T-helper 1 cell treated with Interleukin-12 subunit alpha and Interleukin-12 subunit beta and Interleukin-4 antibody, amounts not matched to agents 30 ng/mL and 1 ng/mL, for 36 hours (primary cell): Measurements from ENCODE around the gene BCKDK. TPM values are rescaled to one million over a fixed set of nuclear protein-coding genes. Genes with fewer than 3 reads are reported as not detected.
"Not testable (repeated sequence)": the region's sequence is repeated elsewhere in the genome, so short reads cannot be mapped to it uniquely, and the experiment has no call there.

ENCODE experiments used
- intact Hi-C: fragments of 100-400 bp; cut with micrococcal nuclease; formaldehyde crosslinking; loops from one replicate; pipeline ENCODE4 v1.15.1; 2024
- total RNA-seq: library from RNA; stranded (reverse); gene quantifications from 2 replicates; pipeline ENCODE4 v1.2.3, GENCODE V29; 2022

BCKDK gene
- total RNA-seq, 1 donor from 2014 or later: 24.6 TPM

DNA sequence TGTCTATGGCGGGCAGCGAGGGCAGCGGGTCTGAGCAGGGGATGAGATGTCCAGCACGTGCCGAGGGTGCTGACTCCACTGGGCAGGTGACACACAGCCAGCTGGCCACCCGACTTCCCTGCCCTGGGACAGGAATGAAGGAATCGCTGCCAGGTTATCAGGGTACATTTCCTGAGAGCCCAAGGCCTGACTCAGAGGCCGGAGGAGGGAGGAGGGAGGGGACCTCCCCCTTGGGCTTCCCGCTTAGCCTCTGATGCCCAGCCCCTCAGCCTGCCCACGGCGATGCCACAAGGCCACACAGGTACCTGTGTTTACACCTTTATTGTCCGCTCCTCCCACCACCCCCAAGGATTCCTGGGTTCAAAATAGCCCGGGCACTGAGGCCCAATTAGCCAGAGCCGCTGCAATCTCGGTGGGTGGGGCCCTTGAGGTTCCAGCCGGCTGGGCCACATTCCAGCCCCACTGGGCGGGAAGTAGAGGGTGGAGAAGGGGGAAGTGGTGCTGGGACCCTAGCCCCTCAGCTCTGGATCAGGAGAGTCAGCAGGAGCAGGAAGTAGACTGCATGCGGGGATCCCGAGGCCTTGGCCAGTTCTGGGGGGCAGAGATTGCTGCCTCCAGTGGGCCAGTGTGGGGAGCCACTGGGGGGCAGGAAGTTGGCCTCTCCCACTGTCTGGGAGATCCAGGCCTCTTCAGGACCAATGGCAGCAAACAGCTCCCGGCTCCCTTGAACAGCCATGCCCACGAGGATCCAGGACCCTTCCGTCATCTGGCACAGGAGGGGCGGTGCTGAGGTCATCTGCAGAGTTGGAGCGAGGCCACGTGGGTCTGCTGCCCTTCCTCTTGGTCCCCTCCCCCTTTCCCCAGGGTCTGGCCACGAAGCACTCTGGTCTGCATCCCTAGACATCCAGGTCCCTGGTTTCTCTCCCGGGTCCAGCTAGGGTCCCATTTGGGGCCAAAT is 30.7 kb downstream of the BCKDK start:
- intact Hi-C loops: no loop called here

DNA sequence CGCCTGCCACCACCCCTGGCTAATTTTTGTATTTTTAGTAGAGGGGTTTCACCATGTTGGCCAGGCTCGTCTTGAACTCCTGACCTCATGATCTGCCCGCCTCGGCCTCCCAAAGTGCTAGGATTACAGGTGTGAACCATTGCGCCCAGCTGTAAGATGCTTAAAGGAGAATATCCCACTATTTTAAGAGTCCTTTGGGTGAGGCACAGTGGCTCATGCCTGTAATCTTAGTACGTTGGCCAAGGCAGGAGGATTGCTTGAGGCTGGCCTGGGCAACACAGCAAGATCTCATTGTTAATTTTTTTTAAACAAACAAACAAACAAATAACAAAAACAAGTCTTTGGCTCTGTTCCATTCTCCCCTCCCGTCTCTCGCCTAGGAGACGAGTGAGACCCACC is 32.9 kb downstream of the BCKDK start:
- intact Hi-C loops: loop anchor here (5.0 kb wide), 1 partner anchor 301 kb away; the partner anchor contains the start of gene ZNF843

DNA sequence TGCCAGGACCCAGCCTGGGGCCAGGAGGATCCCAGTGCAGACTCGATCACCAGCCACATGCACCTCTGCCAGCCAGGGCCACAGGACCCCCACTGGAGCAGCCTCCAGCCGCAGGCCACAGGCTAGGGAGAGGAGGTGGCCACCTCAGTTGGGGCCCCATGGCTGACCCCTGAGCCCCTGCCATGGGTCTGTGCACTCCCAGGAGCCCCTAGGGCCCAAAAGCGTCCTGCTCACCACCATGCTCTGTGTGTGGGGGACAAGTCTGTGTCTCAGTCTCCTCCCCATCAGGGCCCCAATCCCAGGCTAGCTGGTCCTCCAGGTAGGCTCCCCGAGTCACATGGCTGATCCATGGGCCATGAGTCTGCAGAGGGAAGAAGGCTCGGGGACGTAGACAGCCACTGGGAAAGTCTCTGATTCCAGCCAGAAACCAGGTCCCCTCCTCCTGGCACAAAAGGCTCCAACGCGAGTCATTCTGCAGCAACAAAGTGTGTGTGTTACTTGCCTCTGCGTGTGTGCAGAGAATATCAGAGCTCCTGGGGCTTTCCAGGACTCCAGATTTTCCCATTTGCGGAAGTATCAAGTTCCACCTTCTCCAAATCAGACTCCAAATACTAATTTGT is 33.4 kb downstream of the BCKDK start:
- intact Hi-C loops: loop anchor here (1.0 to 5.0 kb wide), 18 partner anchors 18 to 728 kb away; partner anchors contain the start of genes ARMC5, BCKDK, CFAP119 and FBXL19

DNA sequence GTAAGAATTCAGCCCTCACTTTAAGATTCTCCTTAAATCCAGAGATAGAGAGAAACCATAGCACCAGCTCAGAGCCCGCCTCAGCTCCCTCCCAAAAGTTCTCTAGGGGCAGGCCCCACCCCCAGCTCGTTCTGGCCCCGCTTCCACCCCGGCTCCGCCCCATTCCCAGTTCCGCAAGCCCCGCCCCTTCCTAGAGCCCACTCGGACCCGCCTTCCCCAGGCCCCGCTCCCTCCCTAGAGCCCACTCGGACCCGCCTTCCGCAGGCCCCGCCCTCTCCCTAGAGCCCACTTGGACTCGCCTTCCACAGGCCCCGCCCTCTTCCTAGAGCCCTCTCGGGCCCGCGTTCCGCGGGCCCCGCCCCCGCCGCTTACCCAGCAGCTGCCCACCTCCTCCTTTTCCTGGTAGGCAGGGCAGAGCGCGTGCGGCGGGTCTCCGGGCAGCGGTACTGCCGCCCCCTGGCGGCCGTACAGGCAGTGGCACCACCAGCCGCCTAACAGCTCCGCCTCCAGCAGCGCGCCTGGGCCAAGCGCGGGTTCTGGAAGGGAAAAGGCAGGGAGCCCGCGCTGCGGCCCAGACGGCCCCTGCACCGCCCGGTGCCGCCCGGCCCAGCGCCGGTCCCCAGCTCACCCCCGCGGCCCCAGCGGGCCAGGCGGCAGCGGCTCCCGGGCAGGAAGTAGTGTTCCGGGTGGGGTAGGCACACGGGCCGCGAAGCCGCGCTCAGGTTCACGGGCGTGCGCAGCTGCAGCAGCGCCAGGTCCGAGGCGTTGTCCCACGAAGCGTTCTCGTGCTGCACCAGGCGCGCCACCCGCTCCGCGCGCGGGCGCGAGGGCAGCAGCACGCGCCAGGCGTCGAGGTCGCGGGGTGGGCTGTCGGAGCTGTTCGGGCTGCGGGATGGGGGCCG is 34.2 kb downstream of the BCKDK start:
- intact Hi-C loops: loop anchor here (1.0 to 5.0 kb wide), 18 partner anchors 17 to 727 kb away; partner anchors contain the start of genes ARMC5, BCKDK, CFAP119 and FBXL19

DNA sequence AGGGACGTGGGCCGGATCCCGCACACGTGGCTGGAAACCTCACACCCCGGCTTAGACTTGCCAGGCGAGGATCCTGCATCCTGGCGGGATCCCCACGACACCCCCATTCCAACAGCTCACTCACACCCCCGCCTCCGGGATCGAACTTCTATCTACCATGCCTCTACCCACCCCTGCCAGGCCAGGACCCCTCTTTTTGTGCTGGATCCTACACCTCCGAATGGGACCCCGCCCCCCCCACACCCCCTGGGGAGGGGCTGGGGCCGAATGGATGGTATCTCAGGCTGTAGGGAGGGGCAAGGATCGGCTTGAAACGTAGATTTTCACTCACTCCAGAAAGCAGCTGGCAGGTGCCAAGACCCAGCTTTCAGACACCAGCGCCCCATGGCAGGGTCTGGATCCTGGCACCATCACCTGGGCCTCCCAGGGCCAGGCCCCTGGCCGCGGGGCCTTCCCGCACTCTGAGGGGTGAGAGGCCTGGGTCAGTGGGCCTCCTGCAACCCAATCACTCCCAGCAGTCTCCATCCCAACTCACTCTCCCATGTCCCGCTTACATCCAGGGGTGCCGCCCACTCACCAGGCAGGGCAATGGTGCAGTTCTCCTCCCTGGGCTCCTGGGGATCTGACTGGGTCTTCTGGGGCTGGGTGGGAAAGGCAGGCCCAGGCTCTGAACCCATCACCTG is 35.0 kb downstream of the BCKDK start:
- intact Hi-C loops: loop anchor here (2.0 to 5.0 kb wide), 2 partner anchors 34 to 299 kb away; partner anchors contain the start of genes BCKDK and ZNF843

DNA sequence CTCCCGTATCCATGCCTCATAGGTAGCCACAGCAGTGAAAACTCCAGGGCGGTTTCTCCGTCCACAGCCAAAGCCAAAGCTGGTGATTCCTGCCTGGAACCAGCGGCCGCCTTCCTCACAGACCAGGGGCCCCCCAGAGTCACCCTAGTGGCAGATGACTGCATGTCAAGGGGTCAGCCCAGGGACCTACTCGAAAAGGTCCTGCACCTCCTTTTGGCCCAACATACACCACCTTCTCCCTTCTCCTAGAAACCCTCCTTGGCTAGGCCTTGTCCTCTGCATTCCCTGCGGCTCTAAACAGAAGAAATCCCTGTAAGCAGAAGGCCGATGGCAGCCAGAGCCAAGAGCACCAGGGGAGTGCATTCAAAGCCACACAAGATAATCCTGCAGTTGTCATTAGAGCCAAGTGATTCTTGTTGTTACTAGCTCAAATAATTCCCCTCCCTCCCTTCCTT is 35.5 kb downstream of the BCKDK start:
- intact Hi-C loops: loop anchor here (2.0 to 5.0 kb wide), 2 partner anchors 35 to 299 kb away; partner anchors contain the start of genes BCKDK and ZNF843

- intact Hi-C loops: loop anchor here (5.0 kb wide), 1 partner anchor 298 kb away; the partner anchor contains the start of gene ZNF843
Measured at GRCh38 chr16:31144418-31144817, 36.2 kb downstream of the BCKDK start.

GRCh38 chr16:31145398-31145990 is 37.3 kb downstream of the BCKDK start:
- intact Hi-C loops: no loop called here

GRCh38 chr16:31147574-31147973 is 39.4 kb downstream of the BCKDK start:
- intact Hi-C loops: no loop called here

DNA sequence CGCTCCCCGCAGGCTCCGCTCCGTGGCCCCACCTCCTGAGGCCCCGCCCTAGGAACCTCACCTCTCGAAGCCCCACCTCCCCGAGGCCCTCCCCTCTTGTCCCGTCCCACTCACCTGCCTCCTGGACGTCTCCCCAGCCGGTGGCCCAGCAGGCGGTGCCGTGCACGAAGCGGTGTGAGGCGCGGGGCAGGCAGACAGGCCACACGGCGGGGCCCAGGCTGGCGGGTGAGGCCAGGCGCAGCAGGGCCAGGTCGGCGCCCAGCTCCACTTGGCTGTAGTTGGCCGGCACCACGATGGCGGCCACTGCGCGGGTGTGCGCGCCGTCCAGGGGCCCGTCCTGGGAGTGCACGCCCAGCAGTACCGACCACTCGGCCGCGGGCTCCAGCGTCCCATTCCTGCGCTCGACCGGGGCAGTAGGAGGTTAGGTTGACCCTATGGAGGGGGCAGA is 40.1 kb downstream of the BCKDK start:
- intact Hi-C loops: no loop called here

DNA sequence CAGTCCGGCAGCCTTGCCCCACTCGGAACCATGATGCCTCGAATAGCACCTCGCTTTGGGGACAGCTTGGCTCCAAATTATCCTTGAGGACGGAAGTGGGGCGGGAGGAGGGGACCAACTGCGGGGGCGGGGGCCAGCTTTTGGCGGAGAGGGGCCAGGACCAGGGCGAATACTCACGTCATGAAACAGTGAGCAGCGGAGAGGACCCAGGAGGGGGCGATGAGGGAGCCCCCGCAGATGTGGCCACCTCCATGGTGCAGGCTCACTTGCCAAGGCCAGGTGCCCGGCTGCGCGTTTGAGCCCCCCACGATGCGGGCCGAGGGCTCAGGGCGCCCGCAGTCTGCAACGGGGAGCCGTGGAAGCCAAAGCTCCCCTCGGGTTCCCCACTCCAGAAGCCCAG is 40.7 kb downstream of the BCKDK start:
- intact Hi-C loops: no loop called here

- intact Hi-C loops: no loop called here
Measured at GRCh38 chr16:31149332-31149731, 41.1 kb downstream of the BCKDK start.

DNA sequence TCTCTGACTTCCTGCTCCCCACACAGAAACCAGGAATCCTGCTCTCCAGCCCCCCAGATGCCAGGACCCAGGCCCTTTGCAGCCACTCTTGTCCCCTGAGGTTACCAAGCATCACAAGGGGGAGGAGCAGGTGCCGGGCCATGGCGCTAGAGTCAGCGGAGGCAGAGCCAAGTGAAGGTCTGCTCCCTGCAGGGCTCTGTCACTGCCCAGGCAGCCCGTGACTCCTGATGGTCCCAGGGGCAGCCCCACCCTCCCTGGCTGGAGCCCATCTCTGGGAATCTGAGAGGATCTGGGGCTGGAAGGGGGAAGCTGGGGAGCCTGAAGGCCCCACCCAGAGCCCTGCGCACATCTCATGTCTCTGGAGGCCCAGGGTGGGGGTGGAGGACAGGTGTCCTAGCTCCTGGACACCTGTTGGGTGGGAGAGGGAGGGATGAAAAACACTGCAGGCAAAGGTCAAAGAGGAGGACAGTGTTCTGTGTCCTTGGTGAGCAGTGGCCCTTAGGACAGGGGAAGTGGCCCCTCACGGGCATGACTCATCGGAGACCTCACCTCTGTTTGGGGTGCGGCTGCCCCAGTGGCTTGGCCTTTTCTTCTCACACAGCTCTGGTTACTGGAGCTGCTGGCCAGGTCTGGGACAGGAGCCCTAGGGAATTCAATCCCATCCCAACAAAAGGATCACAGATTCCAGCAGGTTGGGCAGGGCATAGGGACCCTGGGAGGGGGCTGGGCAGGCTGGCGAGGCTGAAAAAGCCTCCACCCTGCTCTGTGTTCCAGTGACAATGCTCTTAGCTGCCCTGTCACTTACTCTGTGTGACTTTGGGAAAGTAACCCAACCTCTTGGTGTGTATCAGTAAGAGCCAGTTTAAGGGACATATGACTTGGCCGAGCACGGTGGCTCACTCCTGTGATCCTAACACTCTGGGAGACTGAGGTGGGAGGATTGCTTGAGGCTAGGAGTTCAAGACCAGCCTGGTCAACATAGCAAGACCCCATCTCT is 42.0 kb downstream of the BCKDK start, which contains the start of gene PRSS36:
Gene PRSS36 (minus strand): TSS at position 173 of the 997 bp plus-strand sequence. CDS start 31 bp downstream, at position 142.
- intact Hi-C loops: no loop called here

DNA sequence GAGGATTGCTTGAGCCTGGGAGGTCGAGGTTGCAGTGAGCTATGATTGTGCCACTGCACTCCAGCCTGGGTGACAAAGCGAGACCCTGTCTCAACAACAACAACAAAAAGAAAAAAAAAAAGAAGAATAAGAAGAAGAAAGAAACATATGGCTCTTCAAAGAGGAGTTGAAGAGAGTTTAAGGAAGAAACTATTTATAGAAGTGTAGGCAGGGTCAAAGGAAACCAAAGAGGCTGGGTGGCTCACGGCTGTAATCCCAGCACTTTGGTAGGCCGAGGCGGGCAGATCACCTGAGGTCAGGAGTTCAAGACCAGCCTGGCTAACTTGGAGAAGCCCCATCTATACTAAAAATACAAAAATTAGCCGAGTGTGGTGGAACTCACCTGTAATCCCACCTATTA is 42.8 kb downstream of the BCKDK start:
- intact Hi-C loops: not testable (repeated sequence)

GRCh38 chr16:31157136-31157535 is 49.0 kb downstream of the BCKDK start:
- intact Hi-C loops: loop anchor here (5.0 kb wide), 1 partner anchor 285 kb away; the partner anchor contains the start of gene ZNF843
